HG03196 (cell line): ENCODE results near the gene IKZF4.
"Not testable (repeated sequence)": the region's sequence is repeated elsewhere in the genome, so short reads cannot be mapped to it uniquely, and the experiment has no call there.

Source experiments
- ATAC-seq: cut with Tn5 transposase; IDR thresholded peaks from one replicate; pipeline ENCODE4 v1.9.1; 2021; ENCODE audit not compliant: unreplicated experiment

IKZF4 gene

GRCh38 chr12:56020423-56021184 is at the start of gene IKZF4:
Gene IKZF4 (plus strand): TSS chr12:56021043. CDS start chr12:56021494, 451 bp downstream.
- ATAC-seq, result no peak

- no peak for ATAC-seq
Measured at GRCh38 chr12:55972042-55972441, 48.8 kb upstream of the IKZF4 start.

- no peak for ATAC-seq
Measured at GRCh38 chr12:55972456-55972855, 48.4 kb upstream of the IKZF4 start.

- no peak for ATAC-seq
Measured at GRCh38 chr12:55972911-55973598, 47.8 kb upstream of the IKZF4 start.

- peak; percentile 93 for ATAC-seq
Measured at GRCh38 chr12:55973599-55974307, 47.1 kb upstream of the IKZF4 start, which contains the start of gene RAB5B. Gene RAB5B (plus strand): TSS chr12:55974078. CDS start chr12:55986961, 12,883 bp downstream.

GRCh38 chr12:55974308-55974730 is 46.5 kb upstream of the IKZF4 start:
- peak; percentile 7 for ATAC-seq

- no peak for ATAC-seq
Measured at GRCh38 chr12:55978393-55978792, 42.5 kb upstream of the IKZF4 start.

GRCh38 chr12:55979069-55979468 is 41.8 kb upstream of the IKZF4 start:
- ATAC-seq, result no peak

GRCh38 chr12:55981882-55982281 is 39.0 kb upstream of the IKZF4 start:
- not testable (repeated sequence) for ATAC-seq

GRCh38 chr12:55982319-55982936 is 38.4 kb upstream of the IKZF4 start:
- peak; percentile 68 for ATAC-seq

GRCh38 chr12:55983232-55983842 is 37.5 kb upstream of the IKZF4 start:
- ATAC-seq, result no peak

- no peak for ATAC-seq
Measured at GRCh38 chr12:55984861-55985260, 36.0 kb upstream of the IKZF4 start.

- ATAC-seq, result no peak
Measured at GRCh38 chr12:55985341-55985740, 35.5 kb upstream of the IKZF4 start.

- ATAC-seq, result not testable (repeated sequence)
Measured at GRCh38 chr12:55985976-55986375, 34.9 kb upstream of the IKZF4 start.

GRCh38 chr12:55991110-55991509 is 29.7 kb upstream of the IKZF4 start:
- ATAC-seq, result no peak

GRCh38 chr12:55993230-55993853 is 27.5 kb upstream of the IKZF4 start:
- no peak for ATAC-seq

- ATAC-seq, result no peak
Measured at GRCh38 chr12:55995366-55995765, 25.5 kb upstream of the IKZF4 start.

GRCh38 chr12:55996201-55996714 is 24.6 kb upstream of the IKZF4 start:
- ATAC-seq, result no peak

- ATAC-seq, result peak; percentile 99
Measured at GRCh38 chr12:55996715-55997534, 23.9 kb upstream of the IKZF4 start, which contains the start of gene SUOX. Gene SUOX (plus strand): TSS chr12:55997276. CDS start chr12:56002222, 4,946 bp downstream.
